Cardiac fibroblast (primary cell): ENCODE data around the gene PLSCR4.
"Not testable (repeated sequence)": the region's sequence is repeated elsewhere in the genome, so short reads cannot be mapped to it uniquely, and the experiment has no call there.

ENCODE experiments used
- DNase-seq, 2 donors: peaks; one replicate each; pipeline versions ENCODE4 v3.0.0 to v3.0.0-alpha.2; 2010; ENCODE audit warnings: low read depth in 2 of 2
- H3K4me3 ChIP-seq, 2 donors: replicated peaks in 1 of 2; 1 replicate in 1 of 2; 2 replicates in 1 of 2; pipeline ENCODE4 v1.5.1; 2011; ENCODE audit warnings: low read depth in 2 of 2, low read length in 2 of 2, mild to moderate bottlenecking in 2 of 2, moderate library complexity in 1 of 2
- CTCF ChIP-seq: IDR thresholded peaks from one replicate; pipeline ENCODE4 v1.5.1; 2011; ENCODE audit warnings: low read depth, mild to moderate bottlenecking, low read length, inconsistent platforms

PLSCR4 gene

GRCh38 chr3:146265720-146266119, 14.8 kb upstream of the PLSCR4 start:
- no peak overlapping the region for H3K4me3 ChIP-seq
- TF ChIP-seq CTCF, result no peak
- DNase-seq, result no peak

- no peak for TF ChIP-seq CTCF
- DNase-seq, result no peak
Observed at GRCh38 chr3:146262371-146263110, 11.6 kb upstream of the PLSCR4 start.

GRCh38 chr3:146259880-146260589, 9.1 kb upstream of the PLSCR4 start:
- no peak overlapping the region for H3K4me3 ChIP-seq
- TF ChIP-seq CTCF, result no peak
- DNase-seq, result no peak

More at GRCh38 chr3:146262371-146263110, 11.6 kb upstream of the PLSCR4 start:
- H3K4me3 ChIP-seq, result no peak overlapping the region

- no peak overlapping the region for H3K4me3 ChIP-seq
- no peak for TF ChIP-seq CTCF
- peak; percentile 34 to 89 for DNase-seq
Observed at GRCh38 chr3:146256851-146257486, 6.1 kb upstream of the PLSCR4 start.

- not testable (repeated sequence) for H3K4me3 ChIP-seq, DNase-seq
Observed at GRCh38 chr3:146252445-146252844, 1.5 kb upstream of the PLSCR4 start.

- TF ChIP-seq CTCF, result no peak
- no peak for DNase-seq
- H3K4me3 ChIP-seq, result peak overlapping the region; percentile 70 to 71
Observed at GRCh38 chr3:146249921-146250320, 984 bp downstream of the PLSCR4 start.

GRCh38 chr3:146247911-146248310, 3.0 kb downstream of the PLSCR4 start:
- no peak for TF ChIP-seq CTCF
- DNase-seq, result no peak
- peak overlapping the region; percentile 20 to 70 for H3K4me3 ChIP-seq
